K562 (cell line): ENCODE results near the gene ZCWPW1. TPM values are rescaled to one million over a fixed set of nuclear protein-coding genes. Genes with fewer than 3 reads are reported as not detected.

Experiments
- CBX8 ChIP-seq: fragments of 200-600 bp; sonication (generic); IDR thresholded peaks from 2 replicates; pipeline ENCODE4 v1.6.1; 2012; ENCODE audit warnings: borderline replicate concordance, mixed run types, low read depth, mild to moderate bottlenecking, moderate library complexity, mixed read lengths, low read length, control low read depth, inconsistent platforms; ENCODE audit not compliant: poor library complexity, severe bottlenecking; ENCODE audit errors: extremely low read depth
- DACH1 ChIP-seq: fragments of 450-650 bp; IDR thresholded peaks from 2 replicates; pipeline ENCODE4 v1.6.1; 2018; ENCODE audit not compliant: partially characterized antibody
- FOXJ3 ChIP-seq: sonication (generic); formaldehyde crosslinking; IDR thresholded peaks from 2 replicates; pipeline ENCODE4 v1.4.0; 2020; ENCODE audit warnings: mild to moderate bottlenecking, missing genetic modification reagents
- HIVEP1 ChIP-seq: fragments of 250-450 bp; sonication (Bioruptor Pico); IDR thresholded peaks from 2 replicates; pipeline ENCODE4 v1.4.0; 2020; ENCODE audit warnings: mild to moderate bottlenecking
- NR3C1 ChIP-seq: sonication (generic); formaldehyde crosslinking; IDR thresholded peaks from 2 replicates; pipeline ENCODE4 v1.8.1; 2022; ENCODE audit warnings: missing genetic modification reagents
- PHF8 ChIP-seq: fragments of 200-600 bp; sonication (generic); IDR thresholded peaks from 2 replicates; pipeline ENCODE4 v1.6.1; 2012; ENCODE audit warnings: mixed run types, mild to moderate bottlenecking, inconsistent platforms, low read length, moderate library complexity, borderline replicate concordance
- PTRF ChIP-seq: fragments of 450-650 bp; IDR thresholded peaks from 2 replicates; pipeline ENCODE4 v1.6.1; 2016; ENCODE audit warnings: mild to moderate bottlenecking, missing genetic modification characterization, missing compliant biosample characterization
- RREB1 ChIP-seq: fragments of 250-450 bp; sonication (Bioruptor Pico); IDR thresholded peaks from 2 replicates; pipeline ENCODE4 v1.4.0; 2020
- SFPQ ChIP-seq: fragments of 200-400 bp; formaldehyde crosslinking; IDR thresholded peaks from 2 replicates; pipeline ENCODE4 v1.6.1; 2017; ENCODE audit warnings: mild to moderate bottlenecking, low read depth, low read length, moderate library complexity
- SMARCA4 ChIP-seq: fragments of 450-650 bp; IDR thresholded peaks from 2 replicates; pipeline ENCODE4 v1.6.1; 2016
- ZBTB7A ChIP-seq: IDR thresholded peaks from 2 replicates; pipeline ENCODE4 v1.6.1; 2011; ENCODE audit warnings: low read depth, mild to moderate bottlenecking, low read length, moderate library complexity, borderline replicate concordance; ENCODE audit not compliant: control insufficient read depth
- ZNF217 ChIP-seq: sonication (generic); formaldehyde crosslinking; IDR thresholded peaks from 2 replicates; pipeline ENCODE4 v1.8.0; 2022; ENCODE audit warnings: mild to moderate bottlenecking, missing genetic modification reagents
- ZNF584 ChIP-seq: fragments of 200-800 bp; sonication (Bioruptor generic); IDR thresholded peaks from 2 replicates; pipeline ENCODE4 v1.6.1; 2016; ENCODE audit warnings: low read depth, mild to moderate bottlenecking, missing genetic modification characterization, missing compliant biosample characterization
- ZNF77 ChIP-seq: fragments of 250-450 bp; sonication (Bioruptor Pico); IDR thresholded peaks from 2 replicates; pipeline ENCODE4 v1.5.0; 2020
- polyA plus RNA-seq, 8 experiments: library from polyadenylated mRNA; depleted of rRNA in 4 of 8; stranded (reverse) in 5 of 8; unstranded in 3 of 8; fragments of >200 nt; fragmentation: Nextera tagmentation in 2 of 8; fragmentation: Illumina TruSeq in 1 of 8; extraction: Ambion mirVana in 2 of 8; extraction: Trizol in 1 of 8; gene quantifications; 2 replicates each; pipeline versions ENCODE4 v1.2.1 to v1.2.3, GENCODE V29; 2011 to 2014; ENCODE audit warnings: inconsistent platforms in 1 of 8, missing spikeins in 1 of 8
- total RNA-seq, 7 experiments: library from RNA; depleted of rRNA in 6 of 7; stranded (reverse); fragments of >200 nt in 6 of 7; fragmentation: Illumina TruSeq in 2 of 7; extraction: Trizol in 2 of 7; gene quantifications; 2 replicates each; pipeline versions ENCODE4 v1.2.1 to v1.2.3, GENCODE V29; 2011 to 2021; ENCODE audit warnings: low replicate concordance in 1 of 7
- TF ChIP-seq, protein P1 (sequence below): sonication (generic); formaldehyde crosslinking; IDR thresholded peaks from 2 replicates; pipeline ENCODE4 v1.8.1; 2023; ENCODE audit warnings: mild to moderate bottlenecking, missing genetic modification reagents
- TF ChIP-seq, protein P2 (sequence below): fragments of 450-650 bp; conservative IDR thresholded peaks from 2 replicates; pipeline ENCODE4 v1.6.1; 2016; ENCODE audit warnings: missing genetic modification characterization, low read depth, mild to moderate bottlenecking, control low read depth, missing compliant biosample characterization

ZCWPW1 gene
- total and polyA plus RNA-seq, 9 of the 15 experiments (the other 6 are each of a cell fraction or from before 2014, with no cell fraction given): 0.18 to 1.7 (median 1.2) TPM

DNA sequence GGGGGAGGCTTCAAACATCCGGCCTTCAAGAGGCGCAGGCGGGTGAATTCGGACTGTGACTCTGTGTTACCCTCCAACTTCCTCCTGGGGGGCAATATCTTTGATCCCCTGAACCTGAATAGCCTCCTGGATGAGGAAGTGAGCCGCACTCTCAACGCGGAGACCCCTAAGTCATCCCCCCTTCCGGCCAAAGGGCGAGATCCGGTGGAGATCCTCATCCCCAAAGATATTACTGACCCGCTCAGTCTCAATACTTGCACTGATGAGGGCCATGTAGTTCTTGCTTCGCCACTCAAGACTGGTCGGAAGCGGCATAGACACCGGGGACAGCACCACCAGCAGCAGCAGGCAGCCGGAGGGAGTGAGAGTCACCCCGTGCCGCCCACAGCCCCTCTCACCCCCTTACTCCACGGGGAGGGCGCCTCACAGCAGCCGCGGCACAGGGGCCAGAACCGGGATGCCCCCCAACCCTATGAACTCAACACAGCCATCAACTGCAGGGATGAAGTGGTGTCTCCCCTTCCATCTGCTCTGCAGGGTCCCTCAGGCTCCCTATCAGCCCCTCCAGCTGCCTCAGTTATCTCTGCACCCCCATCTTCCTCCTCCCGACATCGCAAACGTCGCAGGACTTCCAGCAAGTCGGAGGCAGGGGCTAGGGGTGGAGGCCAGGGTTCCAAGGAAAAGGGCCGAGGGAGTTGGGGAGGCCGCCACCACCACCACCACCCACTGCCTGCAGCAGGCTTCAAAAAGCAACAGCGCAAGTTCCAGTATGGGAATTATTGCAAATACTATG, 2.2 kb upstream of the ZCWPW1 start (continued):
- TF ChIP-seq RREB1 (0 out of 2 replicates have a peak, but pooled peaks have one; percentile 68), CBX8 (no peak), SFPQ (no peak), ZBTB7A (peak; percentile 32), PTRF (tag) (no peak), PHF8 (no peak), ZNF584 (CRISPR knock-in tag) (no peak; the same call in 1 of the 2 replicates), FOXJ3 (CRISPR knock-in tag) (no peak), ZNF77 (CRISPR knock-in tag) (no peak), HIVEP1 (CRISPR knock-in tag) (no peak), ZNF217 (CRISPR knock-in tag) (no peak), NR3C1 (no peak), SMARCA4 (peak; percentile 47; the same call in 1 of the 2 replicates), DACH1 (no peak)
- TF ChIP-seq, protein P1, sequence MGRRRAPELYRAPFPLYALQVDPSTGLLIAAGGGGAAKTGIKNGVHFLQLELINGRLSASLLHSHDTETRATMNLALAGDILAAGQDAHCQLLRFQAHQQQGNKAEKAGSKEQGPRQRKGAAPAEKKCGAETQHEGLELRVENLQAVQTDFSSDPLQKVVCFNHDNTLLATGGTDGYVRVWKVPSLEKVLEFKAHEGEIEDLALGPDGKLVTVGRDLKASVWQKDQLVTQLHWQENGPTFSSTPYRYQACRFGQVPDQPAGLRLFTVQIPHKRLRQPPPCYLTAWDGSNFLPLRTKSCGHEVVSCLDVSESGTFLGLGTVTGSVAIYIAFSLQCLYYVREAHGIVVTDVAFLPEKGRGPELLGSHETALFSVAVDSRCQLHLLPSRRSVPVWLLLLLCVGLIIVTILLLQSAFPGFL (CRISPR knock-in tag): no peak
- TF ChIP-seq, protein P2, sequence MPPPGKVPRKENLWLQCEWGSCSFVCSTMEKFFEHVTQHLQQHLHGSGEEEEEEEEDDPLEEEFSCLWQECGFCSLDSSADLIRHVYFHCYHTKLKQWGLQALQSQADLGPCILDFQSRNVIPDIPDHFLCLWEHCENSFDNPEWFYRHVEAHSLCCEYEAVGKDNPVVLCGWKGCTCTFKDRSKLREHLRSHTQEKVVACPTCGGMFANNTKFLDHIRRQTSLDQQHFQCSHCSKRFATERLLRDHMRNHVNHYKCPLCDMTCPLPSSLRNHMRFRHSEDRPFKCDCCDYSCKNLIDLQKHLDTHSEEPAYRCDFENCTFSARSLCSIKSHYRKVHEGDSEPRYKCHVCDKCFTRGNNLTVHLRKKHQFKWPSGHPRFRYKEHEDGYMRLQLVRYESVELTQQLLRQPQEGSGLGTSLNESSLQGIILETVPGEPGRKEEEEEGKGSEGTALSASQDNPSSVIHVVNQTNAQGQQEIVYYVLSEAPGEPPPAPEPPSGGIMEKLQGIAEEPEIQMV: no peak
